LNCaP clone FGC (cell line): Measurements from ENCODE around the gene KCP.

Experiments used
- DNase-seq: peaks from one replicate; pipeline ENCODE4 v3.0.0-alpha.2; 2011; ENCODE audit warnings: low read depth
- H3K4me3 ChIP-seq: 2 replicates; pipeline ENCODE4 v1.5.1; 2011; ENCODE audit warnings: mild to moderate bottlenecking, low read depth, low read length, control low read depth
- CTCF ChIP-seq: IDR thresholded peaks from 2 replicates; pipeline ENCODE4 v1.5.1; 2012; ENCODE audit warnings: mild to moderate bottlenecking; ENCODE audit not compliant: control insufficient read depth, insufficient read depth; ENCODE audit errors: extremely low read depth

The KCP gene

GRCh38 chr7:128876978-128877755 is 33.3 kb downstream of the KCP start:
- no peak for DNase-seq
- TF ChIP-seq CTCF: no peak
- H3K4me3 ChIP-seq: no peak overlapping the region

- H3K4me3 ChIP-seq: no peak overlapping the region
- no peak for DNase-seq
- no peak for TF ChIP-seq CTCF
Observed at GRCh38 chr7:128876586-128876977, 33.9 kb downstream of the KCP start.

DNA sequence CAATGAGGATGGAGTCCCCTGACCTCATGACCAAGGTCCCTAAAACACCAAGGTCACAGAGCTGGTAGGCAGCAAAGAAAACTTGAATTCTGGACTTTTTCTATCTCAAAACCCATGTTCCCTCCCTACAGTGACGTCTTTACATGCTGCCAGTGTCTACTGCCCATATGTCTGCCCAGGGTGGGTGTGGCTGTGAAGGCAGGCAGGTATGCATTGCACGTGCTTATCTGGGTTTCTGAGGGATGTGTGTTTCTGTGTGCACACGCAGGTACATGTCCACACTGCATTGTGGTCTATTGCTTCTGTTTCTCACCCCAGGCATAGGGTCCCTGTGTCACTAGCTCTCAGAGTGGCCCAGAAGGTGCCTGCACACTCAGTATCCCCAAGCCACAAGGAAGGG is 34.4 kb downstream of the KCP start:
- DNase-seq: no peak
- no peak for TF ChIP-seq CTCF
- H3K4me3 ChIP-seq: no peak overlapping the region

- DNase-seq: no peak
- TF ChIP-seq CTCF: no peak
- no peak overlapping the region for H3K4me3 ChIP-seq
Observed at GRCh38 chr7:128875523-128875948, 35.0 kb downstream of the KCP start.

GRCh38 chr7:128874140-128875031 is 36.1 kb downstream of the KCP start:
- H3K4me3 ChIP-seq: no peak overlapping the region
- no peak for DNase-seq
- no peak for TF ChIP-seq CTCF

DNA sequence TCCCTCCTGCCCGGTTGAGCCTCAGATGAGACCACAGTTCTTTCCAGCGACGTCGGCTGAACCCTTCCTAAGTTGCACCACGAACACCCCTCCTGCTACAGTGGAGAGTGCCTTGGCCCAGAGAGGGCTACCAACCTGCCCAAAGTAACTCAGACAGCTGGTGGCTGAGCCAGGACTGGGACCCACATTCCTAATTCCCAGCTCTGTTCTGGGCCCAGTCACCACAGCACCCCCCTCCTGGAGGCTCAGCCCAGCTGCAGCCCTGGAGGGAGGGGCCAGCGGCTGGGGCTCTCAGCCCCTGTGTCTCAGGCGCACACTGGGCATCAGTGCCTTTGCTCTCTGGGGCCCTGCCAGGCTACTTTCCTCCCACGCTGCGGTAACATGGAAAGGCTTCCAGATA is 37.3 kb downstream of the KCP start:
- no peak for DNase-seq
- H3K4me3 ChIP-seq: no peak overlapping the region
- TF ChIP-seq CTCF: no peak
